Measurements from ENCODE around the gene LIM2.

DNA sequence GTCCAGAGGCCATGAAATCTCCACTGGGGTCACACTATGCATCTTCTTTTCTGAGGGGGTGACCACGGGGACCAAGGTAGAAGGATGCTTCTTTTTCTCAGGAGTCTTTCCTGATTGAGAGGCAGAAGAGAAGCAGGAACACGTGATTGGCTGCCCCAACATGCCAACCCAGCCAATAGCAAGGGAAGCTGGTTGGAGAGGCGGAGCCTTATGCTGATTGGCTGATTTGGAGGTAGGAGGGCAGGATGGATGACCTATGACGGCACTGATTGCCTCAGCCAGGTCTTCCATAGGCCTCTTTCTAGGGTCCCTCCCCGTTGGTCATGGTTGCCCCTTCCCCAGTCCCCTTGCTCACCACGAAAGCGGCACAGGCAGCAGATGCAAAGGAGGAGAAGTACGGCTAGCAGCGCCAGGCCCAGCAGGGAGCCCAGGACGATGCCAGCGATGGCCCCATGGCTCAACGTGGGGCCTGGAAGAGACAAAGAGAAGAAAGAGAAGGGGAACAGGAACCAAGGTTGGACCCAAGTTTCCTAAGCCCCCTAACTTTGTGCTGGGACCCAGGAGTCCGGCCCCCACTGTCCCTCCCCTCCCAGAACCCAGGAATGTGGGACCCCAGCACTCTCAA lies 53.8 kb downstream of the LIM2 start:
- TF ChIP-seq TAF1 (IDR thresholded peaks at IDR 0.05; ENCODE audit: borderline replicate concordance, insufficient read depth, low read length) (no peak), REST (IDR thresholded peaks at IDR 0.05; ENCODE audit: insufficient read depth in 1 of 2, low read depth in 2 of 2, low read length in 2 of 2) (no peak)
